HAP-1 (cell line): ENCODE results near the gene PMF1.
A peak's percentile ranks its signal among the peaks of the same experiment; 100 is the strongest.
"Not testable (repeated sequence)": the region's sequence is repeated elsewhere in the genome, so short reads cannot be mapped to it uniquely, and the experiment has no call there.

ENCODE experiments used
- DNase-seq, 2 experiments: peaks; one replicate each; pipeline ENCODE4 v3.0.0-alpha.2; 2016 to 2020; ENCODE audit warnings: low spot score in 2 of 2
- H3K27me3 ChIP-seq: fragments of 250-450 bp; sonication (Bioruptor Pico); 2 replicates; pipeline ENCODE4 v1.5.1; 2020; ENCODE audit warnings: low read depth, mild to moderate bottlenecking, moderate library complexity
- H3K36me3 ChIP-seq: fragments of 250-450 bp; sonication (Bioruptor Pico); replicated peaks from 2 replicates; pipeline ENCODE4 v1.5.1; 2020; ENCODE audit warnings: mild to moderate bottlenecking
- H3K4me1 ChIP-seq: fragments of 250-450 bp; sonication (Bioruptor Pico); 2 replicates; pipeline ENCODE4 v1.5.1; 2020; ENCODE audit warnings: mild to moderate bottlenecking
- H3K4me3 ChIP-seq: fragments of 250-450 bp; sonication (Bioruptor Pico); 2 replicates; pipeline ENCODE4 v1.5.1; 2020; ENCODE audit warnings: mild to moderate bottlenecking, moderate library complexity
- H3K9me3 ChIP-seq: fragments of 250-450 bp; sonication (Bioruptor Pico); 2 replicates; pipeline ENCODE4 v1.5.1; 2020; ENCODE audit warnings: mild to moderate bottlenecking, moderate library complexity
- in situ Hi-C: fragments of 300-500 bp; cut with MboI; formaldehyde crosslinking; loops from 3 replicates; pipeline ENCODE4 v1.14.3; 2020; ENCODE audit warnings: low sequenced_read_pairs, inconsistent platforms, mixed read lengths

The PMF1 gene

DNA sequence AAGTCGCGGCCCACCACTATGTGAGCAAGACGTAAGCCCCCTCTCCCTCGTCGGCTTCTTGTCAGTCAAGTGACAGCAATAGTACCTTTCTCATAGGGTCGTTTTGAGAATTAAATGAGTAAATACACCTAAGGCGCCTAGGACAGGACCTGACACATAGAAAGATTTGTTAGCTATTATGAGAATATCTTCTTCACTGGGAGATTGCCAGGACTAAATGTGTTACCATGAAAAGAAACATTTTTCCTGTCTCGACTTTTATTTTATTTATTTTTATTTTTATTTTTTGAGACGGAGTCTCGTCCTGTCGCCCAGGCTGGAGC is 798 bp downstream of the PMF1 start:
- DNase-seq = no peak
- Histone ChIP-seq H3K4me1 (peaks cover 15% of the 10 kb centered on the region), H3K36me3 (peaks cover 38% of the 10 kb centered on the region), H3K9me3 (no peaks in the 10 kb centered on the region), H3K4me3 (peak overlapping the region; percentile 62), H3K27me3 (no peaks in the 10 kb centered on the region)
- in situ Hi-C loops = no loop called here

GRCh38 chr1:156214024-156214748 is 1.4 kb downstream of the PMF1 start:
- no peaks in the 10 kb centered on the region for H3K27me3 ChIP-seq
- no peak for DNase-seq
- H3K4me1 ChIP-seq = peaks cover 12% of the 10 kb centered on the region
- peak overlapping the region; percentile 62 for H3K4me3 ChIP-seq
- H3K36me3 ChIP-seq = peaks cover 35% of the 10 kb centered on the region
- H3K9me3 ChIP-seq = no peaks in the 10 kb centered on the region
- in situ Hi-C loops = no loop called here

GRCh38 chr1:156216361-156217086 is 3.7 kb downstream of the PMF1 start:
- H3K4me3 ChIP-seq, DNase-seq, in situ Hi-C loops, H3K9me3 ChIP-seq, H3K27me3 ChIP-seq: not testable (repeated sequence)
- peaks cover 12% of the 10 kb centered on the region for H3K4me1 ChIP-seq
- peaks cover 30% of the 10 kb centered on the region for H3K36me3 ChIP-seq

- in situ Hi-C loops = no loop called here
- peaks cover 7% of the 10 kb centered on the region for H3K4me1 ChIP-seq
Observed at GRCh38 chr1:156217871-156218270, 5.1 kb downstream of the PMF1 start.

DNA sequence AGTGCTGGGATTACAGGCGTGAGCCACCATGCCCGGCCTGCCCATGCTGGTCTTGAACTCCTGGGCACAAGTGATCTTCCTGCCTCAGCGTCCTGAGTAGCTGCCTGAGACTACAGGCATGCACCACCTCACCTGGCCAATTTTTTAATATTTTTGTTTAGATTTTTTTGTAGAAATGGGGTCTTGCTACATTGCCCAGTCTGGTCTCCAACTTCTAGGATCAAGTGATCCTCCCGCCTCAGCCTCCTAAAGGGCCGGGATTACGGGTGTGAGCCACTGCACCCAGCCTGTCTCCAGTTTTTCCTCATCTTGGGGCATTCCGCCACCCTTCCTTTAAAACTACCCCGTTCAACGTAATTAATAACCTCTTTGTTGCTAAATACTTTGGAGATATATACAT is 7.4 kb downstream of the PMF1 start:
- peak in 1 of 2 experiments; percentile 1 for DNase-seq

More at GRCh38 chr1:156217871-156218270, 5.1 kb downstream of the PMF1 start:
- DNase-seq = no peak
- Histone ChIP-seq H3K27me3 (no peaks in the 10 kb centered on the region), H3K9me3 (no peaks in the 10 kb centered on the region), H3K36me3 (peaks cover 29% of the 10 kb centered on the region), H3K4me3 (no peak overlapping the region)

DNA sequence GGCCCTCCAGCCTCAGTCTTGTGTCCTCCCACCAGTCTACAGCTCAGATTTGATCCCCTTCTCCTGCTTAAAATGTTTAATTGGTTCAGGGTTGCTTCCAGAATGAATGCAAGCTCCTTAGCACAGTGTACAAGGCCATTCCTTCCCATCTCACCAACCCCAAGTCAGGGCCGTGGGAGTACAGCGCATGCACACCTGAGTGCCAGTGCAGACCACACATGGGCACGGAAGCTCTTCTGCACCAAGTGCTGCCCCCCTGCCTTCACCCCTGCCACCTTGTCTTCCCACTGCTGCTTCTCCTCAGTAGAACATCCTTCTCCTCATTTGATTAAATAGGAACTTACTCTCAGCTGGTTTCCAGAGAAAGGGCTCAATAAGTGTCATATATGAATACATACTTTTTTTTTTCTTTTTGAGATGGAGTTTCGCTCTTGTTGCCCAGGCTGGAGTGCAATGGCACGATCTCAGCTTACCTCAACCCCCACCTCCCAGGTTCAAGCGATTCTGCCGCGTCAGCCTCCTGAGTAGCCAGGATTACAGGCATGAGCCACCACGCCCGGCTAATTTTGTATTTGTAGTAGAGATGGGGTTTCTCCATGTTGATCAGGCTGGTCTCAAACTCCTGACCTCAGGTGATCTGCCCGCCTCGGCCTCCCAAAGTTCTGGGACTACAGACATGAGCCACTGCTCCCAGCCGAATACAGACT is 9.3 kb downstream of the PMF1 start:
- peak in 1 of 2 experiments; percentile 1 for DNase-seq
- peaks cover 43% of the 10 kb centered on the region for H3K36me3 ChIP-seq
- no peaks in the 10 kb centered on the region for H3K27me3 ChIP-seq
- H3K4me3 ChIP-seq = no peak overlapping the region
- no peaks in the 10 kb centered on the region for H3K9me3 ChIP-seq
- in situ Hi-C loops = loop anchor here (5.0 kb wide), 1 partner anchor 80 kb away; no protein-coding TSS in a partner anchor
- H3K4me1 ChIP-seq = no peaks in the 10 kb centered on the region; the same call in 1 of the 2 replicates

More for the DNA sequence above, 7.4 kb downstream of the PMF1 start:
- H3K9me3 ChIP-seq = no peaks in the 10 kb centered on the region
- no peaks in the 10 kb centered on the region for H3K27me3 ChIP-seq
- H3K36me3 ChIP-seq = peaks cover 37% of the 10 kb centered on the region
- H3K4me3 ChIP-seq = no peak overlapping the region
- no peaks in the 10 kb centered on the region; the same call in 1 of the 2 replicates for H3K4me1 ChIP-seq
- in situ Hi-C loops = loop anchor here (5.0 kb wide), 1 partner anchor 78 kb away; no protein-coding TSS in a partner anchor

GRCh38 chr1:156225677-156226014 is 12.8 kb downstream of the PMF1 start:
- H3K36me3 ChIP-seq = peaks cover 45% of the 10 kb centered on the region

DNA sequence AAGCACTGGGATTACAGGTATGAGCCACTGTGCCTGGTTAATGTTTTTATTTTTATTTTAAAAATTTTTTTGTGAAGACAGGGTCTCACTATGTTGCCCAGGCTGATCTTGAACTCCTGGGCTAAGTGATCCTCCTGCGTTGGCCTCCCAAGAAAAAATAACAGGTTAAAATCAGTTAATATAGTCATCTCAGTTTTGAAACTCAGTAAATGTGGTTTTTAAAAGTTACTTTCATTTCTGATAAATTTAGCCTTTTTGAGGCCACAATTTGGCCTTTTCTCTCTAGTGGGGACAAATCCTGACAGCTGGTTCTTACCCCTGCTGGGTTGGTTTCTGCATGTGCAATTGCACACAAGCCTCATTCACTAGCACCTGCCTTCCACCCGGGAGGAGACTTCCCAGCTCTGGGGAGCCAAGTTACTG is 13.3 kb downstream of the PMF1 start:
- Histone ChIP-seq H3K9me3 (no peaks in the 10 kb centered on the region), H3K4me1 (no peaks in the 10 kb centered on the region; the same call in 1 of the 2 replicates), H3K36me3 (peaks cover 40% of the 10 kb centered on the region), H3K27me3 (no peaks in the 10 kb centered on the region), H3K4me3 (no peak overlapping the region)
- in situ Hi-C loops = no loop called here
- peak in 1 of 2 experiments; percentile 0 for DNase-seq

More at GRCh38 chr1:156225677-156226014, 12.8 kb downstream of the PMF1 start:
- Histone ChIP-seq H3K27me3 (no peaks in the 10 kb centered on the region), H3K9me3 (no peaks in the 10 kb centered on the region), H3K4me3 (no peak overlapping the region), H3K4me1 (no peaks in the 10 kb centered on the region; the same call in 1 of the 2 replicates)
- in situ Hi-C loops = no loop called here
- no peak for DNase-seq

DNA sequence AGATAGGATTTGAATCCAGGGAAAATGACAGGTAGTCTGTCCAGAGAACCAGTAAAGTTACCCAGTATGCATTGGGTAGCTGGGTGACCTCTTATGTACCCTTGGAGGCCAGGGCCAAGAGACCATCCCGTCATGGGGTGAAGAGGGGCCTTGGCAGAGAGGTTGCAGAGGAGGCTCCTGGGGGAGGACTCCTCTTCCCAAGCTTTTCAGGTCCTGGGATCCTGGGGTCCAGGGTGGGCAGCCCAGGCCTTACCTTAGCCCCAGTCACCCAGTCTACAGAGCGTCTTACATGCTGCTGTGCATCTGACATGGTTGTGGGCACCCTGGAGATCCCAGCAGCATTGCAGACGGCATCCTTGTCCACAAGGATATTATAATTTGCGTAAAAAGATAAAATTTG is 14.0 kb downstream of the PMF1 start:
- Histone ChIP-seq H3K9me3 (no peaks in the 10 kb centered on the region), H3K4me1 (no peaks in the 10 kb centered on the region; the same call in 1 of the 2 replicates), H3K4me3 (no peak overlapping the region), H3K27me3 (no peaks in the 10 kb centered on the region), H3K36me3 (peaks cover 37% of the 10 kb centered on the region)
- in situ Hi-C loops = no loop called here
- DNase-seq = no peak

GRCh38 chr1:156228501-156228900 is 15.7 kb downstream of the PMF1 start:
- H3K4me3 ChIP-seq = no peak overlapping the region
- H3K27me3 ChIP-seq = no peaks in the 10 kb centered on the region
- H3K4me1 ChIP-seq = no peaks in the 10 kb centered on the region; the same call in 1 of the 2 replicates
- H3K9me3 ChIP-seq = no peaks in the 10 kb centered on the region
- no peak for DNase-seq
- in situ Hi-C loops = no loop called here
- peaks cover 26% of the 10 kb centered on the region for H3K36me3 ChIP-seq

DNA sequence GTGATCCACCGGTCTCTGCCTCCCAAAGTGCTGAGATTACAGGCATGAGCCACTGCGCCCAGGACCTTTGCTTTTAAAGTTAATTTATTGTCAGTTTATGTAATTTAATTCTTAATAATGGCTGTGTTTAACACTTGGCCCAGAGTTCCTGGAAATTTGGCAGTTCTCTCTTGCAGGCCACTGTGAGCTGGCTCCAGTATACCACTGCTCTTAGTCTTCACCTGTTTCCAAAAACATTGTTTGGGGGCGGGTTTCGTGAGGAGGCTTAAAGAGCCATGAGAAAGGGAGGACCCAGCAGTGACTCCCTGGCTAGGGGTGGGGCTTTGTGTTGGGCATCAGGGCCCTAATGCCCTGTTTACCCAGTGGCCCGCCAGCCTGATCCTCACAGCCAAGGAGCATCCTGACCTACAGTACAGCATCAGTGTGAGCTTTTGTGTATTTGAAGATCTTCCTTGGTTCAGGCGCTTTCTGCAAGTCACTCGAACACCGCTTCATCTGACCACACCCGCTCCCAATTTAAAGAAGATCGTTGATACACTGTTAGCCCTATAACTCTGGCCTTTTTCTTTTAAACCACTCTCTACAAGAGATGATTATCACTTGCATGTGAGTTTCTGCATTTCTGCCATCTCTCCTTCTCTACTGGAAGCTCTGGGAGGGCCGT is 17.1 kb downstream of the PMF1 start:
- peak in 1 of 2 experiments; percentile 1 for DNase-seq
- Histone ChIP-seq H3K4me1 (no peaks in the 10 kb centered on the region; the same call in 1 of the 2 replicates), H3K9me3 (no peaks in the 10 kb centered on the region), H3K36me3 (peaks cover 35% of the 10 kb centered on the region), H3K4me3 (no peak overlapping the region), H3K27me3 (no peaks in the 10 kb centered on the region)
- in situ Hi-C loops = no loop called here

- no peak overlapping the region for H3K4me3 ChIP-seq
Observed at GRCh38 chr1:156230473-156230837, 17.6 kb downstream of the PMF1 start.

DNA sequence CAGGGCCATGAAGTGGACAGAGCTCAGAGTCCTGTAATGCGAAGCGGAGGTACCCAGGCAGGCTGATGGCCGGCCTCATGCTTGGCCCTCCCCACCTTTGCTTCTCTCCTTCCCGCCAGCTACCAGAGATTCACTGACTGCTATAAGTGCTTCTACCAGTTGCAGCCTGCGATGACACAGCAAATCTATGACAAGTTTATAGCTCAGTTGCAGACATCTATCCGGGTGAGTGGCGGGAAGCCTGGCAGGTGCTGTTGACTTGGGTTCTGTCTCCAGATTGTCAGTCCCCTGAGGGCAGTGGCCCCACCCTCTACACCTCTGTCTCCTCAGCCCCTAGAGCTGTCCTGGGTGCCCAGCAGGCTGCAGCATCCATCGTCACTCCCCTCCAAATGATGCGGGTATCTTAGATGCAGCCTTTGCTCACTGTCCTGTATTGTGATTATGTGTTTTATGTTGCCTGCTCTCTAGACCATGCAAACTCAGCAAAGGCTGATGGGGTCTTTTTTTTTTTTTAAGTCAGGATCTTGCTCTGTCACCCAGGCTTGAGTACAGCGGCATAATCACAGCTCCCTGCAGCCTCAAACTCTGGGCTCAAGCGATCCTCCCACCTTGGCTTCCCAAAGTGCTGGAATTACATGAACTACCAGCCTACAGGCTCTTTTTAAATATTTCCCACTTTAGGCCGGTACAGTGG is 19.5 kb downstream of the PMF1 start:
- DNase-seq = peak in 1 of 2 experiments; percentile 1
- no peaks in the 10 kb centered on the region for H3K4me1 ChIP-seq
- in situ Hi-C loops = no loop called here
- H3K9me3 ChIP-seq = no peaks in the 10 kb centered on the region
- peaks cover 43% of the 10 kb centered on the region for H3K36me3 ChIP-seq
- H3K4me3 ChIP-seq = no peak overlapping the region
- no peaks in the 10 kb centered on the region for H3K27me3 ChIP-seq

More at GRCh38 chr1:156230473-156230837, 17.6 kb downstream of the PMF1 start:
- Histone ChIP-seq H3K9me3 (no peaks in the 10 kb centered on the region), H3K36me3 (peaks cover 36% of the 10 kb centered on the region), H3K4me1 (no peaks in the 10 kb centered on the region), H3K27me3 (no peaks in the 10 kb centered on the region)
- in situ Hi-C loops = no loop called here
- no peak for DNase-seq
